ENCODE data around the gene SLC47A2.

GRCh38 chr17:19752216-19753050 lies 36.0 kb upstream of the SLC47A2 start:
- no peak for TF ChIP-seq POLR2AphosphoS5 (IDR thresholded peaks at IDR 0.05)
- no peak for TF ChIP-seq EP300 (conservative IDR thresholded peaks at IDR 0.05; ENCODE audit: poor library complexity, severe bottlenecking)
- no peak for TF ChIP-seq REST (IDR thresholded peaks at IDR 0.05; ENCODE audit: borderline replicate concordance)
- no peak for TF ChIP-seq MXI1 (conservative IDR thresholded peaks at IDR 0.05; ENCODE audit: poor library complexity, severe bottlenecking)
- TF ChIP-seq SMC3 (conservative IDR thresholded peaks at IDR 0.05; ENCODE audit: poor library complexity), result no peak
